ENCODE results near the gene MAU2.

- TF ChIP-seq POLR2A (IDR thresholded peaks at IDR 0.05; ENCODE audit: low read depth, low read length) (no peak), ATF3 (IDR thresholded peaks at IDR 0.05; ENCODE audit: borderline replicate concordance, extremely low read depth, low read depth, low read length) (no peak), SIN3A (IDR thresholded peaks at IDR 0.05; ENCODE audit: low read depth, low read length) (no peak), POLR2AphosphoS5 (IDR thresholded peaks at IDR 0.05; ENCODE audit: low read length) (no peak), NFXL1 (IDR thresholded peaks at IDR 0.05; ENCODE audit: borderline replicate concordance) (no peak), SPI1 (IDR thresholded peaks at IDR 0.05; ENCODE audit: borderline replicate concordance, insufficient read depth, low read depth, low read length) (no peak), CTCF (IDR thresholded peaks at IDR 0.05 in 2 of 3, conservative IDR thresholded peaks at IDR 0.05 in 1 of 3; ENCODE audit: control insufficient read depth in 2 of 3, extremely low read depth in 1 of 3, insufficient read depth in 1 of 3, low read depth in 3 of 3, low read length in 3 of 3) (no peak), SMC3 (IDR thresholded peaks at IDR 0.05; ENCODE audit: borderline replicate concordance, low read length) (no peak), MYC (IDR thresholded peaks at IDR 0.05; ENCODE audit: insufficient read depth, insufficient read length, insufficient replicate concordance, low read length, severe bottlenecking) (no peak), E2F4 (IDR thresholded peaks at IDR 0.05; ENCODE audit: low read depth, low read length) (no peak), REST (IDR thresholded peaks at IDR 0.05; ENCODE audit: low read depth, low read length) (no peak), EZH2 (IDR thresholded peaks at IDR 0.05; ENCODE audit: borderline replicate concordance, control insufficient read depth, low read depth, low read length) (no peak), USF2 (IDR thresholded peaks at IDR 0.05; ENCODE audit: borderline replicate concordance, low read depth, low read length) (no peak)
- TF ChIP-seq, protein P1, sequence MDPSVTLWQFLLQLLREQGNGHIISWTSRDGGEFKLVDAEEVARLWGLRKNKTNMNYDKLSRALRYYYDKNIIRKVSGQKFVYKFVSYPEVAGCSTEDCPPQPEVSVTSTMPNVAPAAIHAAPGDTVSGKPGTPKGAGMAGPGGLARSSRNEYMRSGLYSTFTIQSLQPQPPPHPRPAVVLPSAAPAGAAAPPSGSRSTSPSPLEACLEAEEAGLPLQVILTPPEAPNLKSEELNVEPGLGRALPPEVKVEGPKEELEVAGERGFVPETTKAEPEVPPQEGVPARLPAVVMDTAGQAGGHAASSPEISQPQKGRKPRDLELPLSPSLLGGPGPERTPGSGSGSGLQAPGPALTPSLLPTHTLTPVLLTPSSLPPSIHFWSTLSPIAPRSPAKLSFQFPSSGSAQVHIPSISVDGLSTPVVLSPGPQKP (IDR thresholded peaks at IDR 0.05; ENCODE audit: low read depth, low read length), result no peak
Observed at GRCh38 chr19:19300613-19301012, 20.0 kb upstream of the MAU2 start.
